GM18498 (cell line): Measurements from ENCODE around the gene STN1.
"Not testable (repeated sequence)": the region's sequence is repeated elsewhere in the genome, so short reads cannot be mapped to it uniquely, and the experiment has no call there.

ENCODE experiments used
- ATAC-seq: cut with Tn5 transposase; IDR thresholded peaks from one replicate; pipeline ENCODE4 v1.9.1; 2021; ENCODE audit warnings: mild to moderate bottlenecking, moderate library complexity; ENCODE audit not compliant: unreplicated experiment

The STN1 gene

DNA sequence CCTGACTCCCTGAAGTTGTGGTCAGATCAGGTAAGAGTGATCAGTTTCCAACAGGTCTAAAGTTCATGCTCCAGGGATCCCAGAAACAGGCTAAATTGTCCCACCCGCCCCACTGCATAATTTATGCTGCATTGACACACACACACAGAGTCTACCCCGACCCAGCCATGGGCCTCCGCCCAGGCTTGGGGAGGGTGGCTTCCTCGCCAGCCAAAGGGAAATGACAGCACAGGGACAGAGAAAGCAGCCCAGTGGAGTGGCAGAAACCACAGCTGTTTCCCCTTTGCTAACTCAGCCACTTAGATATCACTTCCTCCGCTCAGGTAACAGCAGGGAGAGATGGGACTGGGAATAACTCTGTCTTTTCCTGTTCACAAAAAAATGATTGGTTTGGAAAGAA, 72.0 kb downstream of the STN1 start:
- ATAC-seq: no peak

DNA sequence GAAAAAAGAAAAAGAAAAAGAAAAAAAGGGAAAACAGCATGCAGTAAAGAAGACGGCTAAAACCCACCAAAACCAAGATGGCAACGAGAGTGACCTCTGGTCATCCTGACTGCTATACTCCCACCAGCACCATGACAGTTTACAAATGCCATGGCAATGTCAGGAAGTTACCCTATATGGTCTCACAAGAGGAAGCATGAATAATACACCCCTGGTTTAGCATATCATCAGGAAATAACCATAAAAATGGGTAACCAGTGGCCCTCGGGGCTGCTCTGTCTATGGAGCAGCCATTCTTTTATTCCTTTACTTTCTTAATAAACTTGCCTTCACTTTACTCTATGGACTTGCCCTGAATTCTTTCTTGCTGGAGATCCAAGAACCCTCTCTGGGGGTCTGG, 72.6 kb downstream of the STN1 start:
- not testable (repeated sequence) for ATAC-seq

DNA sequence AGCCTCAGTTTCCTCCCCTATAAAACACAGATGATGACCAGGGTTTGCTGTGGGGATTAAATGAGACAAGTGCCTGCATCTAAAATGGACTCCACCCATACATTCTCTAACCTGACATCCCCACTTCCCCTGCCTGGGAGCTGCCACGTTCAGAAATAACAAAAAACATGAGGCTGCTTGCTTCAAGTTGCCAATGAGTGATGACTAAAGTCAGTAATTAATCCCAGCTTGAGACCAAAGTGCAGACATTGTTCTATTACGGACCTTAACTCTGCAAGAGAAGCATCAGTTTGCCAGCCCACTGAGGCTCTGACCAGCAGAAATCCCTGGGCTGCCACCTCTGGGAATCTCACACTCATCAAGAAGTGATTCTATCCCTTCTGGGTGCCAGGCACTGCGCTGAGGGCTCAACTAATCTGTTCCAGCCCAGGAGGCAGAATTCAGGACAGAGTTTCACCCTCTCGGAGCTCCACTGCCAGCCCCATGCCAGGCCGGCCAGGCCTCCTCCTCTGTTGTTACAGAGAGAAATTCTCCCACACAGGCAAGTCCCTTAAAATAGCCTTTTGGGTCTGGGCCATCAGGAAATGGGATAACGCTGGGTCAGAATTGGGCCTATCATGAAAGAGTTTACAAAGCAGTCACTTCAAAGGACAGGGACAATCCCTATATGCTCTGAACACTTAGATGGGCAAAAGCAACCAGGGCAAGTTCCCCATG, 74.0 kb downstream of the STN1 start:
- no peak for ATAC-seq

GRCh38 chr10:103843045-103843444, 74.9 kb downstream of the STN1 start:
- no peak for ATAC-seq

DNA sequence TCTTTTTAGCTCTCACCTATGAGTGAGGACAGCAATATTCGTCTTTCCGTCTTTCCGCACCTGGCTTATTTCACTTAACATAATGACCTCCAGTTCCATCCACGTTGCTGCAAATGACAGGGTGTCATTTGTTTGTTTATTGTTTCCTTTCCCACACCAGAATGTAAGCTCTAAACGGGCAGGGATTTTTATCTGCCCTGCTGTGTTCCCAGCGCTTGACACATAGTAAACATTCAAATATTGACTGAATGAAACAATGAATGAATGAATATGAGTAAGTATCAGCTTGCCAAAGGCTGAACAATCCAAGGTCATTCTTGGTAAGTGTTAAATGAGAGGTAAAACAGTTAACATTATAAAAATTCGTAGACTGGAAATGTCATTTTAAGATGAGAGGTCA, 75.4 kb downstream of the STN1 start:
- no peak for ATAC-seq

GRCh38 chr10:103841519-103841918, 76.5 kb downstream of the STN1 start:
- ATAC-seq: no peak

DNA sequence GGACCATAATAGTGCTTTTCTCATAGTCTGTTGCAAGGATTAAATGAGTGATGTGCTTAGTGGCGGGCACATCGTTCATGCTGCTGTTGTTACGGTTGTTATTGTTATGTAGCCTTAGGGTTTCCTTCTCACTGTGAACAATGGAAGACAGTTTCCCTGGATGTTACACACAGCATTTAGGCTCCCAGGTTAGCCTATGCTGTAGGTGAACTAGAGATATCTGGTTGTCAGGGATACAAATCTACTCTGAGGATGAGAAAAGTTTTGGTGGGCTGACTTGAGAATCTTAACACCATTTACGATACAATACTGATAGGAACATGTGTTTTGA, 77.3 kb downstream of the STN1 start:
- ATAC-seq: no peak

DNA sequence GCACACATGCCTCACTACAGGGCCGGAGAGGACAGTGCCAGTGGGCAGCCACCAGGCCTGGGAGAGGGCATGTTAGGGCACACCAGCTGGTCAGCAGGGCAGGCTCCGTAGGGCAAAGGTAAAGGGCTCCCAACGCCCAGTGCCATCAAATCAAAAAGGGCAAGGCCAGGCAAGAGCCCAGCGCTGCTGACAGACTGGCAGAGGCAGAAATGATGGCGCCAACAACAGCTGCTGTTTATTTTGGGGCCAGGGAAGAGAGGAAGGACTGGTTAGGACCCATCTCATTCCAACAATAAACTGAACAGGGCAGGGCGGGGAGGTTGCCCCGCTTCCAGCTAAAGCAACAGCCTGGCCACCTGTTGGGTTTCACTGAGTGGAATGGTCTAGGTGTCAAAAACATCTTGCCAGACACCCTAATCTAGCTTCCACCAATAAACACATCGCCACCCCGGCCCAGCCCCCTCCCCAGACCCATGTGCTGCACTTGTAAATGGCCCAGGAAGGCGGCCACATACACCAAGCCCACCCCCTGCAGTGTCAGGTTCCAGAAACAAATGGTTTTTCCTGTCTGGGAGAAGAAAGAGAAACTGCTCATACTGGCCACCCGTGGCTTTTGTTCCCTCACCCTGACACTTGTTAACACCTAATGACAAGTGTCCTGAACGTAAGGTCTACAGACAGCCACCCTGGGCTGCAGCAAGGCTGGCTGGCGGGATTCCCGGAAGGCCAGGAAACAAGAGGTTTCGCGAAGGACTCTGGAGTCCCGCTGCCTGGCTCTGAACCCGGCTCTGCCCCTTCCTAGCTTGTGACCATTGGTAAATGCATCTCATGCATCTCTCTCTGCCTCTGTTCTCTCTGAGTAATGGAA, 77.9 kb downstream of the STN1 start:
- no peak for ATAC-seq

- ATAC-seq: no peak
Observed at GRCh38 chr10:103839519-103839871, 78.5 kb downstream of the STN1 start.

GRCh38 chr10:103838862-103839518, 79.0 kb downstream of the STN1 start:
- ATAC-seq: no peak

GRCh38 chr10:103838070-103838395, 80.0 kb downstream of the STN1 start:
- no peak for ATAC-seq

DNA sequence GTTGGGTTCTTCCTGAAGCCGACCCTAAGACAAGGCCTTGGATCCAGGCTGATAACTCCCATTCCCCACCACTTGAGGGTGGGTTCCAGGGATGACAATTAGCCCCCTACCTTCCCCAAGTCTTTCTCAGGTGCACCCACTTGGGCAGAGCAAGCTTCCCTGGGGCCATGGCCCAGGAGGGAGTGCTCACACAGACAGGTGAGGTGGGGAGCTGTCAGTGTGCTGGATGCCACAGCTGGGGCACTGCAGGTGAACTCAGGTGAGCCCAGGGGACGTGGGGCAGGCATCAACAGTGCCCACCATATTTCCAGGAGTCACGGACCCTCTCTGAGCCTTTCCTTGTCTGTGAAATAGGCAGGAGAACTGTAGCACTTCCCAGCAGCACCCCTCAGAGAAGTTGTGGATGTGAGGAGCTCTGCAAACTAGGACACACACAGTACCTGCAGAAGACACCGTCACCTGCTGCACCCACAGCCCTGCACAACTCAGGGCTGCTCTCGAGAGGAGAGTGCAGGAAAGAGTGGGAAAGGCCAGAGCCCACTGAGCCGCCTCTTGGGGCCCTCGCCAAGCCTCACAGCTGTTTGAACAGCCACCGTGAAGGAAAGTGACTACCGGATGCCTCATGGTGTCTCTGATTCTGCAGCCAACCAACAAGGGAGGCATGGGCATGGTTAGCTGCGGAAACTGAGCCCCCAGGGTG, 80.5 kb downstream of the STN1 start:
- ATAC-seq: no peak

GRCh38 chr10:103836861-103837260, 81.1 kb downstream of the STN1 start:
- ATAC-seq: no peak

DNA sequence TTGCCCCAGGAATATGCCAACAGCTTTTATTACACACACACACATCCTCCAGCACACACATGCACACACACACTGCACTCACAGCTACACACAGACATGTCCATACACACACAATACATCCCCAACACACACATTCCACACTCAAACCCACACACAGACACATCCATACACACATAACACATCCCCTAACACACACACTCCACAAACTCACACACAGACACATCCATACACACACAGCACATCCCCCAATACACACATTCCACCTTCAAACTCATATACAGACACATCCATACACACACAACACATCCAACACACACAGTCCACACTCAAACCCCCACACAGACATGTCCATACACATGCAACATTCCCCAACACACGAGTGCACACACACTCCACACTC, 81.7 kb downstream of the STN1 start:
- no peak for ATAC-seq

GRCh38 chr10:103835096-103836050, 82.6 kb downstream of the STN1 start:
- no peak for ATAC-seq

GRCh38 chr10:103834436-103835095, 83.4 kb downstream of the STN1 start:
- no peak for ATAC-seq

DNA sequence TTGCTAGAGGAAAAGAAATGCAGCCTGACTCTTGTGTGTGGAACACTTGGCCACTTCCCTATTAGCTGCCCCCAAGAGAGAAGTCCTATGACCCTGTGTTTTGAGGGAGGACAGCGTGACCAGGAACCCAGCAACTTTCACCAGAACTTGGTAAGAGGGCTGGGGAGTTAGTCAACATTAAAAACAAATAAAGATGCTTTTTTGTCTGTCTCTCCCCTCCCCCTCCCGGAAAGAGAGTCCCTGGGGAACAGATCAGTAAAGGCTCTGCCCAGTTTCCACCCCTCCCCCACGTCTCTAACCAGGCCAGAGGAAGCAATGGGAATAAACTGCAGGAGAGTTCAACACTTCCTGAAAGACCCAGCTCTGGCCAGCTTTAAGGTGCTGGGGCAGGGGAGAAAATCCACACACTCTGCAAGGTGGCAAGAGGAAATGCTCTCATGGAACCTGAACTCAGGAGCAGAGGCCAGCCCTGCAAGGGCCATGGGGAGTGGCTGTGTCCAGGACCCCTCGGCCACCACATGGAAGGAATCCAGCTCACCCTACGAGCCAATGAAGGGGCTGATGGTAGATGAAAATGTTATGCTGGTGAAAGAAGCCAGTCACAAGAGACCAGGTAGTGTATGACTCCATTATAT, 84.1 kb downstream of the STN1 start:
- ATAC-seq: no peak

DNA sequence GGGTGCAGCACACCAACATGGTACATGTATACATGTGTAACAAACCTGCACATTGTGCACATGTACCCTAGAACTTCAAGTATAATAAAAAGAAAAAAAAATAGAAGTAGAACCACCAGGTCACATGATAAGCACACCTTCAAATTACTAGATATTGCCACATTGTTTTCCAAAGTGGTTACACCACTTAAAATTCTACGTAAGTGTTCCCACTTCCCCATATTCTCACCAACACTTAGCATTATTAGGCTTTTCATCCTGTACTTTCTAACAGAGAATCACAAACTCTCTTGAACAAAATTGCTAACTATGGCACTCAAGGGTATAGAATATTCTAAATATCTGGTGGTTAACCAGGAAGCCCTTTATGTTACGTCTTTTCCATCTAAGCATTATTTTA, 85.2 kb downstream of the STN1 start:
- ATAC-seq: no peak
